Neural progenitor cell (in vitro differentiated cells): ENCODE data around the gene ECEL1.

Experiments used
- EZH2 ChIP-seq: fragments of 200-600 bp; sonication (generic); IDR thresholded peaks from 2 replicates; pipeline ENCODE4 v1.6.1; 2017; ENCODE audit warnings: antibody characterized with exemption, mild to moderate bottlenecking, moderate library complexity
- TF ChIP-seq, protein P1 (sequence below): fragments of 200-600 bp; sonication (generic); IDR thresholded peaks from 2 replicates; pipeline ENCODE4 v1.5.1; 2017; ENCODE audit warnings: antibody characterized with exemption, mild to moderate bottlenecking

DNA sequence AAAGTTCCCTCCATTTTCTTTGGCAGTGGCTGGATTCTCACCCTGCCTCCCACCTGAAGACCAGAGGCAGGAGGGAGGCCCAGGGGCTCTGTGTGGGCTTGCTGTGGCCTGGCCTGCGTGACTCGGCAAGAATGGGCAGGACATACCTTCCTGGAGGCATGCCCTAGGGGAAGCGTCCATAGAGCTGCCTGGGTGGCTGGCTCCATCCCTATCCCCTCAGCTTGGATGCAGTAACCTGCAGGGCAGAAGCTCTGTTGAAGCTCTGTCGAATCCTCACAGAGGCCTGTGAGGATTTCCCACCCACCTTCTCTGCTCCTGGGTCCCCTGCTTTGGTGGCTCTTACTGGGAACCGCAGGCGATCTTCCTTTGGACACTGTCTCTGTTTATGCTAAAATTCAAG is 31.2 kb upstream of the ECEL1 start:
- no peak for TF ChIP-seq EZH2
- TF ChIP-seq, protein P1, sequence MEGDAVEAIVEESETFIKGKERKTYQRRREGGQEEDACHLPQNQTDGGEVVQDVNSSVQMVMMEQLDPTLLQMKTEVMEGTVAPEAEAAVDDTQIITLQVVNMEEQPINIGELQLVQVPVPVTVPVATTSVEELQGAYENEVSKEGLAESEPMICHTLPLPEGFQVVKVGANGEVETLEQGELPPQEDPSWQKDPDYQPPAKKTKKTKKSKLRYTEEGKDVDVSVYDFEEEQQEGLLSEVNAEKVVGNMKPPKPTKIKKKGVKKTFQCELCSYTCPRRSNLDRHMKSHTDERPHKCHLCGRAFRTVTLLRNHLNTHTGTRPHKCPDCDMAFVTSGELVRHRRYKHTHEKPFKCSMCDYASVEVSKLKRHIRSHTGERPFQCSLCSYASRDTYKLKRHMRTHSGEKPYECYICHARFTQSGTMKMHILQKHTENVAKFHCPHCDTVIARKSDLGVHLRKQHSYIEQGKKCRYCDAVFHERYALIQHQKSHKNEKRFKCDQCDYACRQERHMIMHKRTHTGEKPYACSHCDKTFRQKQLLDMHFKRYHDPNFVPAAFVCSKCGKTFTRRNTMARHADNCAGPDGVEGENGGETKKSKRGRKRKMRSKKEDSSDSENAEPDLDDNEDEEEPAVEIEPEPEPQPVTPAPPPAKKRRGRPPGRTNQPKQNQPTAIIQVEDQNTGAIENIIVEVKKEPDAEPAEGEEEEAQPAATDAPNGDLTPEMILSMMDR, result no peak
